Measurements from ENCODE around the gene ARL15.

DNA sequence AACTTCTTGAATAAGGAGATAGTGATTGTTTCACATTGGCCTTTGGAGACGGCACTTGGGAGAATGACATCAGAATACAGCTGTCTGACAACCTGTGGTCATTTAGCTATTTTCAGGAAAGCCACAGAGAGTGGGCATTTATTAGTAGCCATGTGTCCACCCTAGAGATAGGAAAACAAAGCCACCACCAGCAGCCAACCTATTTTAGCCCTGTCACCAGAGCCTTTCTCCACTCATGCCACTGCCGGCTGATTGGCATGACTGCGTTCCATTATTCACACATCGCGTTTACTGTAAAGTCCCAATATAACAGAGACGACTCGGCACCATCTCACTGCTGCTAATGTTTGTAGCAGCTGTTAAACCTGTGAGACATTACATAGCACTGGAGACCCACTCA lies 419.9 kb downstream of the ARL15 start:
- no peak for TF ChIP-seq POLR2A (IDR thresholded peaks at IDR 0.05)
- TF ChIP-seq, protein P1, sequence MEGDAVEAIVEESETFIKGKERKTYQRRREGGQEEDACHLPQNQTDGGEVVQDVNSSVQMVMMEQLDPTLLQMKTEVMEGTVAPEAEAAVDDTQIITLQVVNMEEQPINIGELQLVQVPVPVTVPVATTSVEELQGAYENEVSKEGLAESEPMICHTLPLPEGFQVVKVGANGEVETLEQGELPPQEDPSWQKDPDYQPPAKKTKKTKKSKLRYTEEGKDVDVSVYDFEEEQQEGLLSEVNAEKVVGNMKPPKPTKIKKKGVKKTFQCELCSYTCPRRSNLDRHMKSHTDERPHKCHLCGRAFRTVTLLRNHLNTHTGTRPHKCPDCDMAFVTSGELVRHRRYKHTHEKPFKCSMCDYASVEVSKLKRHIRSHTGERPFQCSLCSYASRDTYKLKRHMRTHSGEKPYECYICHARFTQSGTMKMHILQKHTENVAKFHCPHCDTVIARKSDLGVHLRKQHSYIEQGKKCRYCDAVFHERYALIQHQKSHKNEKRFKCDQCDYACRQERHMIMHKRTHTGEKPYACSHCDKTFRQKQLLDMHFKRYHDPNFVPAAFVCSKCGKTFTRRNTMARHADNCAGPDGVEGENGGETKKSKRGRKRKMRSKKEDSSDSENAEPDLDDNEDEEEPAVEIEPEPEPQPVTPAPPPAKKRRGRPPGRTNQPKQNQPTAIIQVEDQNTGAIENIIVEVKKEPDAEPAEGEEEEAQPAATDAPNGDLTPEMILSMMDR (IDR thresholded peaks at IDR 0.05): no peak

Measured in esophagus squamous epithelium (tissue), 4 donors.